HepG2 (cell line): ENCODE measurements around the gene UCN2. TPM values are rescaled to one million over a fixed set of nuclear protein-coding genes. Genes with fewer than 3 reads are reported as not detected.
A peak's percentile ranks its signal among the peaks of the same experiment; 100 is the strongest.

Experiments
- ATAC-seq: fragments of 200-7000 bp; cut with Tn5 transposase; 3 replicates; pipeline ENCODE4 v1.9.1; 2020; ENCODE audit warnings: mild to moderate bottlenecking, moderate library complexity
- BruUV-seq: library from RNA; stranded (reverse); fragments of 400-500 nt; replicated peaks from 2 replicates; lab custom pipeline; 2021; lab: Mats Ljungman, UMichigan
- CTCF ChIA-PET: fragments of 300-600 bp; formaldehyde crosslinking; extraction: SDS; loops from one replicate; lab custom pipeline; 2021; ENCODE audit warnings: low total read pairs, inconsistent platforms, low intra/inter-chr PET ratio; lab: Yijun Ruan, JAX
- POLR2A ChIA-PET: fragments of 350-600 bp; sonication (Branson Sonifier 250); formaldehyde crosslinking; loops from one replicate; lab custom pipeline; 2020; ENCODE audit warnings: antibody characterized with exemption, inconsistent platforms; lab: Yijun Ruan, JAX
- DNase-seq: peaks from one replicate; pipeline ENCODE4 v3.0.0-alpha.2; 2015; ENCODE audit warnings: low spot score
- FAIRE-seq: peaks from 3 replicates; lab custom pipeline; 2011; peaks lifted over from hg19 to GRCh38; lab: Jason Lieb, UNC
- H2AFZ ChIP-seq: one replicate; pipeline ENCODE4 v1.6.1; 2011; ENCODE audit warnings: low read length, inconsistent platforms
- H3K27ac ChIP-seq: fragments of 300-600 bp; 3 replicates; pipeline ENCODE4 v1.8.0; 2011; ENCODE audit warnings: mixed run types, mild to moderate bottlenecking, mixed read lengths, low read length, inconsistent platforms; ENCODE audit not compliant: insufficient read depth; ENCODE audit errors: extremely low read length
- H3K27me3 ChIP-seq, 2 experiments: fragments of 200-600 bp in 1 of 2; 2 replicates in 1 of 2; 3 replicates in 1 of 2; pipeline versions ENCODE4 v1.6.0 to v1.8.0; 2011; ENCODE audit warnings: low read length in 2 of 2, mild to moderate bottlenecking in 2 of 2, moderate library complexity in 2 of 2, inconsistent platforms in 1 of 2; ENCODE audit not compliant: insufficient read depth in 2 of 2, control insufficient read depth in 1 of 2
- H3K36me3 ChIP-seq, 2 experiments: fragments of 200-600 bp in 1 of 2; replicated peaks in 1 of 2; 2 replicates in 1 of 2; 3 replicates in 1 of 2; pipeline versions ENCODE4 v1.5.1 to v1.8.0; 2011; ENCODE audit warnings: low read length in 2 of 2, inconsistent platforms in 1 of 2; ENCODE audit not compliant: insufficient read depth in 2 of 2, control insufficient read depth in 1 of 2
- H3K4me1 ChIP-seq: 2 replicates; pipeline ENCODE4 v1.5.1; 2012; ENCODE audit warnings: low read length, inconsistent platforms; ENCODE audit not compliant: insufficient read depth
- H3K4me2 ChIP-seq: 2 replicates; pipeline ENCODE4 v1.6.0; 2011; ENCODE audit warnings: low read depth, low read length, inconsistent platforms
- H3K4me3 ChIP-seq, 3 experiments: fragments of 200-600 bp in 1 of 3; sonication (generic), shearing (Covaris generic) in 1 of 3; replicated peaks in 1 of 3; 2 replicates each; pipeline ENCODE4 v1.5.1; 2011 to 2016; ENCODE audit warnings: low read length in 3 of 3, inconsistent platforms in 2 of 3, low read depth in 2 of 3, mild to moderate bottlenecking in 2 of 3, control low read depth in 1 of 3, mixed read lengths in 1 of 3; ENCODE audit not compliant: insufficient read depth in 1 of 3
- H3K79me2 ChIP-seq: one replicate; pipeline ENCODE4 v1.6.1; 2011; ENCODE audit warnings: low read length, inconsistent platforms; ENCODE audit not compliant: insufficient read depth
- H3K9ac ChIP-seq: 2 replicates; pipeline ENCODE4 v1.6.0; 2011; ENCODE audit warnings: mild to moderate bottlenecking, low read depth, low read length, inconsistent platforms; ENCODE audit not compliant: insufficient read depth
- H3K9me3 ChIP-seq: 2 replicates; pipeline ENCODE4 v1.5.1; 2012; ENCODE audit warnings: mild to moderate bottlenecking, low read length
- H4K20me1 ChIP-seq: 2 replicates; pipeline ENCODE4 v1.6.0; 2011; ENCODE audit warnings: inconsistent platforms, mild to moderate bottlenecking, low read length, moderate library complexity; ENCODE audit not compliant: insufficient read depth
- GTF3A ChIP-seq: sonication (generic); formaldehyde crosslinking; conservative IDR thresholded peaks from 2 replicates; pipeline ENCODE4 v1.4.0; 2020; ENCODE audit warnings: mild to moderate bottlenecking, missing genetic modification reagents
- POLR2AphosphoS5 ChIP-seq: IDR thresholded peaks from 2 replicates; pipeline ENCODE4 v1.6.1; 2012; ENCODE audit warnings: low read depth, low read length
- STAG1 ChIP-seq: sonication (generic); formaldehyde crosslinking; IDR thresholded peaks from 2 replicates; pipeline ENCODE4 v1.4.0; 2020; ENCODE audit warnings: missing genetic modification reagents
- ZC3H13 ChIP-seq: sonication (generic); formaldehyde crosslinking; IDR thresholded peaks from 2 replicates; pipeline ENCODE4 v1.8.1; 2023; ENCODE audit warnings: mild to moderate bottlenecking, missing genetic modification reagents, moderate library complexity
- ZNF292 ChIP-seq: sonication (generic); formaldehyde crosslinking; IDR thresholded peaks from 2 replicates; pipeline ENCODE4 v1.8.1; 2022; ENCODE audit warnings: mild to moderate bottlenecking, low read depth, missing genetic modification reagents, borderline replicate concordance
- WGBS: methylation state at CpG from one replicate; pipeline ENCODE4 v1.1.6; 2017; ENCODE audit warnings: low lambda C conversion rate; 5-methylcytosine and 5-hydroxymethylcytosine counted together
- in situ Hi-C: cut with HindIII; loops from 2 replicates; pipeline ENCODE4 v1.10.0; 2017; ENCODE audit warnings: low pct_unique_long_range_greater_than_20kb; ENCODE audit not compliant: extremely low pct_ligation_motif_present
- intact Hi-C: fragments of 100-400 bp; cut with micrococcal nuclease; formaldehyde crosslinking; loops from one replicate; pipeline ENCODE4 v1.10.0; 2022; ENCODE audit not compliant: unreplicated experiment
- polyA plus RNA-seq, 8 experiments: library from polyadenylated mRNA; depleted of rRNA in 3 of 8; stranded (reverse) in 7 of 8; unstranded in 1 of 8; fragments of >200 nt; fragmentation: Illumina TruSeq in 4 of 8; extraction: Trizol in 4 of 8; gene quantifications; 2 replicates each; pipeline versions ENCODE4 v1.2.1 to v1.2.3, GENCODE V29; 2011 to 2016; ENCODE audit warnings: low read depth in 4 of 8, missing spikeins in 1 of 8, mixed read lengths in 1 of 8; ENCODE audit not compliant: insufficient read depth in 1 of 8
- total RNA-seq, 5 experiments: library from RNA; depleted of rRNA; stranded (reverse); fragments of >200 nt; fragmentation: Illumina TruSeq; extraction: Trizol; gene quantifications; 2 replicates each; pipeline ENCODE4 v1.2.3, GENCODE V29; 2016; ENCODE audit warnings: low read depth in 1 of 5
- TF ChIP-seq, protein P1 (sequence below): sonication (generic); formaldehyde crosslinking; IDR thresholded peaks from 2 replicates; pipeline ENCODE4 v1.4.0; 2020; ENCODE audit warnings: missing genetic modification reagents, borderline replicate concordance
- TF ChIP-seq, protein P2 (sequence below): sonication (generic); formaldehyde crosslinking; IDR thresholded peaks from 2 replicates; pipeline ENCODE4 v1.8.1; 2023; ENCODE audit warnings: missing genetic modification reagents, inconsistent platforms, borderline replicate concordance

The UCN2 gene
- total and polyA plus RNA-seq, 2 of the 13 experiments (the other 11 are each of a cell fraction or from before 2014, with no cell fraction given), result 0.07 to 1.5 TPM

DNA sequence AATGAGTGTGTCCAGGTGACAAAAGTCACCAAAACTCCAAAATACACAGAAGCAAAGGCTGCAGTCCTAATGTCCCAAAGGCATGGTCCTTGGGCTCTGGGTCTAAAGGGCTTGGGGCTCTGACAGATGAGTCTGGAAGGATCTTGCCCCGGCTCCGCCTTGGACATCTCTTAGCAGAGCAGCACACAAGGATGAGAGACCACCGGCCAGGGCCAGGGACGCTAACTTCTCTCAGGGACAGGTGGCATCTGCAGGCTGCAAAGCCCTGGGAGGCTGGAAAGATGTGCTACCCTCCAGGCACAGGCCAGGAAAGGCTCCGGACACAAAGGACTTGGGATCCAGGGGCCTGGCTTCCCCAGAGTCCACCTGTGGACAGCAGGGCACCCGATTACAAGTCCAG is 45.5 kb downstream of the UCN2 start:
- no peaks in the 10 kb centered on the region for H3K9me3 ChIP-seq
- 38% methylated on average over 1 of the region's 6 CpGs for WGBS
- ATAC-seq, result no peak

More for the DNA sequence above, 45.5 kb downstream of the UCN2 start:
- BruUV-seq, result no TSS peak
- TF ChIP-seq STAG1 (CRISPR knock-in tag) (no peak), POLR2AphosphoS5 (no peak), ZC3H13 (CRISPR knock-in tag) (0 out of 2 replicates have a peak, but pooled peaks have one; percentile 22), GTF3A (CRISPR knock-in tag) (no peak), ZNF292 (CRISPR knock-in tag) (no peak)
- TF ChIP-seq, protein P1, sequence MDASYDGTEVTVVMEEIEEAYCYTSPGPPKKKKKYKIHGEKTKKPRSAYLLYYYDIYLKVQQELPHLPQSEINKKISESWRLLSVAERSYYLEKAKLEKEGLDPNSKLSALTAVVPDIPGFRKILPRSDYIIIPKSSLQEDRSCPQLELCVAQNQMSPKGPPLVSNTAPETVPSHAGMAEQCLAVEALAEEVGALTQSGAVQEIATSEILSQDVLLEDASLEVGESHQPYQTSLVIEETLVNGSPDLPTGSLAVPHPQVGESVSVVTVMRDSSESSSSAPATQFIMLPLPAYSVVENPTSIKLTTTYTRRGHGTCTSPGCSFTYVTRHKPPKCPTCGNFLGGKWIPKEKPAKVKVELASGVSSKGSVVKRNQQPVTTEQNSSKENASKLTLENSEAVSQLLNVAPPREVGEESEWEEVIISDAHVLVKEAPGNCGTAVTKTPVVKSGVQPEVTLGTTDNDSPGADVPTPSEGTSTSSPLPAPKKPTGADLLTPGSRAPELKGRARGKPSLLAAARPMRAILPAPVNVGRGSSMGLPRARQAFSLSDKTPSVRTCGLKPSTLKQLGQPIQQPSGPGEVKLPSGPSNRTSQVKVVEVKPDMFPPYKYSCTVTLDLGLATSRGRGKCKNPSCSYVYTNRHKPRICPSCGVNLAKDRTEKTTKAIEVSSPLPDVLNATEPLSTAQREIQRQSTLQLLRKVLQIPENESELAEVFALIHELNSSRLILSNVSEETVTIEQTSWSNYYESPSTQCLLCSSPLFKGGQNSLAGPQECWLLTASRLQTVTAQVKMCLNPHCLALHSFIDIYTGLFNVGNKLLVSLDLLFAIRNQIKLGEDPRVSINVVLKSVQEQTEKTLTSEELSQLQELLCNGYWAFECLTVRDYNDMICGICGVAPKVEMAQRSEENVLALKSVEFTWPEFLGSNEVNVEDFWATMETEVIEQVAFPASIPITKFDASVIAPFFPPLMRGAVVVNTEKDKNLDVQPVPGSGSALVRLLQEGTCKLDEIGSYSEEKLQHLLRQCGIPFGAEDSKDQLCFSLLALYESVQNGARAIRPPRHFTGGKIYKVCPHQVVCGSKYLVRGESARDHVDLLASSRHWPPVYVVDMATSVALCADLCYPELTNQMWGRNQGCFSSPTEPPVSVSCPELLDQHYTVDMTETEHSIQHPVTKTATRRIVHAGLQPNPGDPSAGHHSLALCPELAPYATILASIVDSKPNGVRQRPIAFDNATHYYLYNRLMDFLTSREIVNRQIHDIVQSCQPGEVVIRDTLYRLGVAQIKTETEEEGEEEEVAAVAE (CRISPR knock-in tag), result no peak
- TF ChIP-seq, protein P2, sequence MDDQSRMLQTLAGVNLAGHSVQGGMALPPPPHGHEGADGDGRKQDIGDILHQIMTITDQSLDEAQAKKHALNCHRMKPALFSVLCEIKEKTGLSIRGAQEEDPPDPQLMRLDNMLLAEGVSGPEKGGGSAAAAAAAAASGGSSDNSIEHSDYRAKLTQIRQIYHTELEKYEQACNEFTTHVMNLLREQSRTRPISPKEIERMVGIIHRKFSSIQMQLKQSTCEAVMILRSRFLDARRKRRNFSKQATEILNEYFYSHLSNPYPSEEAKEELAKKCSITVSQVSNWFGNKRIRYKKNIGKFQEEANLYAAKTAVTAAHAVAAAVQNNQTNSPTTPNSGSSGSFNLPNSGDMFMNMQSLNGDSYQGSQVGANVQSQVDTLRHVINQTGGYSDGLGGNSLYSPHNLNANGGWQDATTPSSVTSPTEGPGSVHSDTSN (CRISPR knock-in tag), result no peak
- Histone ChIP-seq H3K27me3 (no peaks in the 10 kb centered on the region), H3K79me2 (no peaks in the 10 kb centered on the region), H3K36me3 (peaks cover 11 to 23% of the 10 kb centered on the region in 2 experiments; a peak in 4 of 5 replicates), H3K4me3 (no peak overlapping the region), H4K20me1 (no peaks in the 10 kb centered on the region), H3K9ac (no peak overlapping the region), H2AFZ (no peak overlapping the region), H3K4me1 (no peaks in the 10 kb centered on the region), H3K4me2 (no peak overlapping the region), H3K27ac (no peak overlapping the region)
- ChIA-PET POLR2A (no interaction called here), CTCF (no interaction called here)
- FAIRE-seq (no peak), DNase-seq (no peak)
- intact Hi-C loops, result no loop called here
- in situ Hi-C loops, result no loop called here
